Stimulated activated CD8-positive, alpha-beta memory T cell treated with anti-CD3 and anti-CD28 coated beads, Interleukin-4, amount 100 ng/mL, for 24 hours (primary cell): ENCODE measurements around the gene SMAD5.

ENCODE experiments used
- DNase-seq: peaks from one replicate; pipeline ENCODE4 v3.0.0-alpha.2; 2020; ENCODE audit warnings: low read depth

Gene SMAD5

DNA sequence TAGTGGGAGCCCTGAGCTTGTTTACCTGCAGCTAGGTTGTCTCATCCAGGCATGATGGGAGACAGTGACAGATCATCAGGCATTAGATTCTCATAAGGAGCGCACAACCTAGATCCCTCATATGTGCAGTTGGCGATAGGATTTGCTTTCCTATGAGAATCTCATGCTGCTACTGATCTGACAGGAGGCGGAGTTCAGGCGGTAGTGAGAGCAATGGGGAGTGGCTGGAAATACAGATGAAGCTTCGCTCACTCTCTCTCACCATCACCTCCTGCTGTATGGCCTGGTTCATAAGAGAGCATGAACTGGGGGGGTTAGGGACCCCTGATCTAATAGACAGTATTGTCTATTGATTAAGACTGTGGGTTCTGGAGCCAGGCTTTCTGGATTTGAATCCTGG, 24.9 kb downstream of the SMAD5 start:
- no peak for DNase-seq

DNA sequence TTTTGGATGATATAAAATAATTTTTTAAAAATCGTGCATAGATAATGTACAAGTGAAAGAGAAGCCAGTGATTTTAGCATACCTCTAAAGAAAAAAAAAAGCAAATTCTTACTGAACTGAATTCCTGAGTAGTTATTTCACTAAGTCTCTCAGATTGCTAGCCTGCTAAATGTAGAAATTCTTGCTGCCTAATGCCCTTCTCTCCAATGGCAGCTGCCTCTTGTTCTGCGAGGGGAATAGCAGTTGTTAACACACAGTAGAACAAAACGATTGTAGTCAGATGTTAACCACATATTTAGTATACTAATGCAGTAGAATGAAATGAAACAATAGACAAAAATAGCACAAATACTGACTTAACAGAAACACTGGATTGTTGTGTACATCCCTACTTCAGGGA, 26.8 kb downstream of the SMAD5 start:
- DNase-seq: no peak

DNA sequence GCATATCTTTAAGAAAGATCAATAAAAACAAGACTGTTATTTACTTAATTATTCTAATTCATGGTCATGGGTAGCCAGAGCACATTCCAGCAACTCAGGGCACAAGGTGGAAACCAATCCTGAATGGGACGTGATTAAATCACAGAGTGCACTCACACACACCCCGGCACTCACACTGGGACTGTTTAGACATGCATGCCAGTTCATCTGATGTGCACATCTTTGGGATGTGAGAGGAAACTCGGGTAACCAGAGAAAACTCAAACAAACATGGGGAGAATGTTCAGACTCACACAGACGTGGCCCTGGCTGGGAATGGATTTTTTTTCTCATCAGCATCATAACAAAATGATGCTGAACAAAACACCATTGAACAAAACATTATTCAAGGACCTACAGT, 29.4 kb downstream of the SMAD5 start:
- no peak for DNase-seq

DNA sequence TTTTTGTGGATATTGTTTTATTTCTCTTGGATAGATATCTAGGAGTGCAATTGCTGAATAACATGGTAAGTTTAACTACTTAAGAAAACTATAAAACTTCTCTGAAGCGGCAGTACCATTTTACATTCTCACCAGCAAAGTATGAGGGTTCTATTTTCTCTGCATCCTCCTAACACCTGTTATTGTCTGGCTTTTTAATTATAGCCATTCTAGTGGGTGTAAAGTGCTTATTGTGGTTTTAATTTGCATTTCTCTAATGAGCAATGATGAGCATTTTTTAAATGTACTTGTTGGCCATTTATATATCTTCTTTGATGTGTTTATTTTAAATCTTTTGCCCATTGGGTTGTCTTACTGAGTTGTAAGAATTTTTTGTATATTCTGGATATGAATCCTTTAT, 31.6 kb downstream of the SMAD5 start:
- DNase-seq: no peak

DNA sequence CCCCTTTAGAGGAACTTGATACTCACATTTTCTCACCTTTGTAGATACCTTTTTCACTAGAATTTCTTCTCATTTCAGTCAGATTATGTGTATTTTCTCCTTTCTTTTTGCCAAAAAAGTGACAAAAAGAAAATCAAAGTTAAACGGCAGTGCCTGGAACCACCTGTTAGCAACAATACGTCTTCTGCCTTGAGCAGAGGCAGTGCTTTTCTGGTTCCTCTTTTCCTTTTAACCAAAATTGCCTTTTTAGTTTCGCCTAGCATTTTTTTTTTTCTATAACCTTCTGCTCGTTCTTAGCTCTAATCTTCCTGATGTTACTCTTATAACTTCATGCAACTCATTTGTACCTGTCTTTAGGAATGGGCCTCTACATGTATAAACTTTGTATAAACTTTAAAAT, 34.3 kb downstream of the SMAD5 start:
- DNase-seq: no peak

DNA sequence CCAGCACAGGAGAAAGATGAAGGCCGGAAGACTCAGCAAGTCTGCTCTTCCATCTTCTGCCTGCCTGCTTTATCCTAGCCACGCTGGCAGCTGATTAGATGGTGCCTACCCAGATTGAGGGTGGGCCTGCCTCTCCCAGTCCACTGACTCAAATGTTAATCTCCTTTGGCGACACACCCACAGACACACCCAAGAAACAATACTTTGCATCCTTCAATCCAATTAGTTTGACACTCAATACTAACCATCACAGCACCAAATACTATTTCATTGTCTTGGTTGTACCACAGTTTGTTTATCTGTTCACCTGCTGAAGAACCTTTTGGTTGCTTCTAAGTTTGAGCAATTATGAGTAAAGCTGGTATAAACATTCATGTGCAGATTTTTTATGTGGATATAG, 36.6 kb downstream of the SMAD5 start:
- no peak for DNase-seq

DNA sequence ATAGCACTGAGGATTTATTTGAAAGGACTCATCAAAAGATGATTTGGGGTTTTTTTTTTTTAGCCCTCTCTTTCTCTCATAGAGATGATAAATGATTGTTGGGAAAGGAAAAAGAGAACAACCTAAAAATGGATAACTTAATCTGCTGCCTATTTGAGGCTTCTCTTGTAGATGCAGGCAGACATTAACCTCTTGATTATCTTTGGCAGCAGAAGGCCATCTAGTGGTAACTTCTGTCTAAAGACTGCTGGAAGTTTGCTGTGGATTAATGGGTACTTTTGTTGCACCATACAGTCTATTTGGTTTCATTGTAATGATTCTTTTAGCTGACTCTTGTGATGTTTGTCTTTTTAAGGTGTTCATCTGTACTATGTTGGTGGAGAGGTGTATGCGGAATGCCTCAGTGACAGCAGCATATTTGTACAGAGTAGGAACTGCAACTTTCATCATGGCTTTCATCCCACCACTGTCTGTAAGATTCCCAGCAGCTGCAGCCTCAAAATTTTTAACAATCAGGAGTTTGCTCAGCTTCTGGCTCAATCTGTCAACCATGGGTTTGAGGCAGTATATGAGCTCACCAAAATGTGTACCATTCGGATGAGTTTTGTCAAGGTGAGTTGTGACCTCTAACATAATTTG, 41.5 kb downstream of the SMAD5 start:
- no peak for DNase-seq

DNA sequence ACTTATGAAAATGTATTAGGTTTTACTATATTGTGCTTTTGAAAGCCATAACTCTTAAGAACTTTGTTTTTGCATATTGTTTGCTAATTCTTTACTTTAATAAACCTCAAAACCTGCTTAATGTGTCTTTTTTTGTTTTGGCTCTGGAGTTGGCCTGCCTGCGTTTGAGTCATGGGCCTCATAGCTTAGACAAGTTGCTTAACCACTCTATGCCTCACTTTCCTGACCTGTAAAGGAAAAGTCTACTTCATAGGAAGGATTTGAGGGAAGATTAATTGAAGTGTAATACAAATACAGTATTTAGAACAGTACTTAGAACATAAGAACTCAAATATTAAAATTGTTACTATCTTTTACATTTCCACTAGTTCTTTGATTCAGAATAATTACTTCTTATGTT, 50.0 kb downstream of the SMAD5 start:
- no peak for DNase-seq

DNA sequence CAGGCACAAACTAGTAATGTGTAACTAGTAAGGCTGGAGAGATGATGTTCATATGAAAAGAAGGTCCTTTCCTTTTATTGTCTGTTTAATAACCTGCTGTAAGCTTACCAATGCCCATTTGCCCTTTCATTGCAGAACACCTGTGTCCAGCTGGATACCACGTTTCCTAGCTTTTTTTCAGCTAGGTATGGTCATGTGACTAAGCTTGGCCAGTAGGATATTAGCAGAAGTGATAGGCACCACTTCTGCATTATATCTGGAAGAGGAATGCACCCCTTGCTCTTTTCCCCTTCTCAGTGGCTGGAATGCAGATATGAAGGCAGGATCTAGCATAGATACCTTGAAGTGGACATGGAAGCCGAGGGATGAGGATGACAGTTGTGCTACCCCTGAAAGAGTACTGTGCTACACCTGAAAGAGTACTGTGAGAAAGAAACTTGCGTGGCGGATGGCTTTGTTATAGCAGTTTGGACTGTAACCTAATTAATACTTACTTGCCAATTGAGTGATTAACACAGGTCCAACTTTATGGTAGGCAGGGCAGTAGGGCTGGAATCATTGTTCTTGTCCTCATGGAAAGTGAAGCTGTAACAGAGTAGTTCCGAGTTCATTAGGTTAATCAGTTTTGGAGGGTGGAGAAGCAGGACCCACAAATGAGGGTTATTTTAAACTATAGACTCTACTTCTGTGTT, 53.5 kb downstream of the SMAD5 start:
- DNase-seq: no peak

DNA sequence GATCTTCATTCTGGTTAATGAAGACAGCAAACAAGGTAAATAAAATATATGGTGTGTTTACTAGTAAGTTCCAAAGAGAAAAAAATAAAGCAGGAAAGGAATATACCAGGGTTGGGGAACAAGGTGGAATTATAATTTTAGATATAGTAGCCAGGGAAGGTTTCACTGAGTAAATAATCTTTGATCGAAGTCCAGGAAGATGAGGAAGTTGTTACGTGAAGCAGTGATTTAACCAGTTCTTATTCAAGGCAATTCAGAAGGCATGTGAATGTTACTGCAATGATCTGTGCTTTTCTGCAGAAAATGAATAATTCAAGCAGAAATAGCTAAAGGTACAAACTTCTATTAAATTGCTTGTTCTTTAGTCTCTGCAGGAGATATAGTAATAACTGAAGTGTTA, 54.2 kb downstream of the SMAD5 start:
- DNase-seq: no peak

DNA sequence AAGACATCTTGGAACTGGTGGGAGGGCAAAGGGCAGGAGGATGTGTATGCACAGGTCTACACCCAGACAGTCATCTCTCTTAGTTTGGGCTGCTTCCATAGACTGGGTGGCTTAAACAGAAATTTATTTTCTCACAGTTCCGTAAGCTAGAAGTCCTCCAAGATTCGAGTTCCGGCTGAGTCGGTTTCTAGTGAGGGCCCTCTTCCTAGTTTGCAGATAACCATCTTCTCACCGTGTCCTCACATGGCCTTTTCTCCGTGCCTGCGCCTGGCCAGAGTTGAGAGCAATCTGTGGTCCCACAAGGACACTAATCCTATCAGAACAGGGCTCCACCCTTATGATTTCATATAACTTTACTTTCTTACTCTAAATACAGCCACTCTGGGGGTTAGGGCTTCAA, 56.2 kb downstream of the SMAD5 start:
- no peak for DNase-seq

DNA sequence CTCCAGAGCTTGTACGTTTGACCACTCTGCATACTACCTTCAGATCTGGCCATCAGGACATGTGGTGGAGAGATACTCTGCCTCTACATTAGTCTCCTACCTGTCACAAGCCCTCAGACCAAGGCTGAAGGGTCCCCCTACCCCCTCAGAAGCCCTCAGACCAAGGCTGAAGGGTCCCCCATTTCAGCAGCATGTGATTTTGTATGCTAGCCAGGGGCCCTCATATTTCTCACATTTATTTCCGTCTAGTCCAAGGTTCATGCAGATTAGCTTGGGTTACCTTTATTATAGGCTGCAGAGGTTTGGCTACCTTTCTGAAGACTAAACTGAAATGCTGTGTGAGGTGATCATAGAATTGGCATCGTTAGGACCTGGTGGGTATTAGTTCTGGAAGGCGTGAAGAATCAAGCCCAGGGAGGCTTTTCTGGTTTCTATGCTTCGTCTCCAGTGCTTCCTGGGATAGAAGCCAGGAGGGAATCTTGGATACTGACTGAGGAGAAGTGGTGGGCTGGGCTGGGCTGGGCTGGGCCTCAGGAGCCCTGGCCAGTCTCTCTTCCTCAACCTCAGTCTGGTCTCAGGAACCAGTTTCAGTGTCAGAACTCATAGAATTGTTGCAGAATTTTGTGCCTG, 57.6 kb downstream of the SMAD5 start:
- DNase-seq: no peak

DNA sequence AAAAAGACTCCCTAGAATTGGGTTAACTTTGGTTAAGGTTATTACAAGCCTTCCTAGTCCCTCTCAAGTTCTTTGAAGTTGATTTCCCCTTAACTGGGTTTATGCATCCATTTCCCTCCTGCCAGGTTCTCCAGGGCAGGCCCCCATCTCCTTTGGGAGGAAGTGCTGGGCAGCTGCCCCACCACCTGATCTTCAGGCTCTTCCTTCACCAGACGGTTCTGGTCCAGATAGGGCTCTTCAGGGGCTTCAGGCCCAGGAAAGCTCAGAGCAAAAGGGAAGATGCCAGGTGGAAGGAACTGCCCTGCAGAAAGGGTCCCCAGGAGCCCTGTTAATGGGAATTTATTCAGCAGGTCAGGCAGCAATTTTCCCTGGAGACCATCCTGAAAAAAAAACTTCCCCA, 58.3 kb downstream of the SMAD5 start:
- DNase-seq: no peak

DNA sequence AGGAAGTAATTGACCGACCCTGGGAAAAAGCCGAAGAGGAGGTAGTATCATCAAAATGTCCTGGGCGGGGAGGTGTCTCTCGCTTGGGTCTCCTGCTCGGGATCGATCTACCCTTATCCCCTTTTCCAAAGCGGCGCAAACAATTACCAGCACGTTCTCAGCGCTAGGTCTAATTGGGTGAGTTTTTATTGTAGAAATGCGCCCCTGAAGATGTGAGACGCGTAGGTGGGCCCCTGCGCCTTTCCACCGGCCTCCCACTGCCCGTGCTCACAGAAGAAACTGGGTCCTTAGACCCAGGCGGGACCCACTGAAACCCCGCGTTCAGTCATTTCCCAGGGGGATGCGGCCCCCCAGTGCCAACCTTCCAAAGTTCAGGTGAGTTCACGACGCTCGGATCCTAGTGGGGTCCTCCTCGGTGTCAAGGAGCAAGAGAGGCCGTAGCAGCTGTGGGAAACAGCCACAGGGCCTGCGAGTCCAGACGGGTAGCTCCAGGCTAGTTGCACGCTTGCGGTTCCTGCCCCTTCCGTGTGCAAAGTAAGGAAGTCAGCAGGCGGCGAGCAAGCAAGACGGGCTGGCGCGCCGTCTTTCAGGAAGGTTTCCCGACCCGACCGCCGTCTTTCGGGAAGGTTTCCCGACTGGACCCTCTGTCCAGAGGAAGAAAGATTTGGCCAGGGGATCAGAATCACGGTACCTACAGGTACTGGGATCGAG, 58.8 kb downstream of the SMAD5 start:
- no peak for DNase-seq

DNA sequence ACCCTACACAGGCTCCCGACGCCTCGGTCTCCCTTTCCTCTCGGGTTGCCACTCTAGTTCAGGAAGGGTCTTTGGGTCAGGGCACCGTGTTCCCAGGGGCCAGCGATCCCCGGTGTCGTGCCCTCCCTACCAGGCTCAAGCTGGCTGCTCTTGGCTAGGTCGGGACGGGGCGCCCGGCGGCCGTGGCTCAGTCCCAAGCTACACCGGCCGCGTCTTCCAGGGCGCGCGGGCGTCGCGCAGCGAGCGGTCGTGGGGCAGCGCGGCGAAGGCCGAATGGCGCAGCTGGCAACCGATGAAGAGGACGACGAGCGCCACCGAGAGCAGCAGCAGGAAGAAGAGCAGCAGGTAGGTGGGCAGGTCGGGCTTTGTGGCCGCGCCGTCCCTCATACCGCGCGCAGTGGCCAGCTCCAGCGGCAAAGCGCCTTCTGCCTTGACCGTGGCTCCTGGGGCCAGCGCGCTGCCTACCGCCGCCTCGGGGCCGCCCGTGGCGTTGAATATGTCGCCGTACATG, 59.4 kb downstream of the SMAD5 start:
- DNase-seq: no peak

DNA sequence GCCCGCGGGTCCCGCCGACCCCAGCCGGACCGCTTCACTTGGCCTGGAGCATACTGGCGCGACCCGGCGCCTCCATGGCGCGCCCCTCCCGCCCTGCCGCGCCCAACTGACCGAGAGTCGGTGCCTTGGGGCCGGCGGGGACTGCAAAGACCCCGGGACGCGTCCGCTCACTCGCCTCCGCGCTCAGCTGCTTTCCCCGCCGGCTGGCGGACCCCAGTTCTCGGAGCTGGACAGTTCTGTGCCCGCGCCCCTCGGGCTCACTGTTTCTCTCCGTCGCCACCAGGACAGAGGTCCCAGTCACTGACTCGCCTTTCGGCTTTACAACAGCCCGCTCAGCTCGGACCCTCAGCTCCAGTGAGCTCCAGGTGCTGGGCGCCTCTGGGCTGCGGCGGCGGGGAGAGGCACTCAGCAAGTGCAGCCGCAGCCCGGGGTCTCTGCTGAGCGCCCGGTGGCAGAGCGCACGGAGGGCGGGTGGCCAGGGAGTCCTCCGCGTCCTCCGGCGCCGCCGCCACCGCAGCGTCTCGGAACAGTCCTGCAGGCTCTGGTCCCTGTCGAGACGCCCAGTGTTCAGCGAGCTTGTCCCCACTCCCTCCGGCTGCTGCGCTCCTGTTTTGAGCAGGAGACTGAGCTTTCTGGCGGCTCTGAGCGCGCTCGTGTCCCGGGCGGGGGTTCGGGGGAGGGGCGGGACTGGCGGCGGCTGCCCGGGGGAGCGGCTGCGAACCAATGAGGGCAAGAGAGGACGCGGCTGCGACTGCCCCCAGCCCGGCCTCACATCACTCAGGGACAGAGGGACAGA, 60.1 kb downstream of the SMAD5 start, which contains the start of gene SMIM32:
Gene SMIM32 (minus strand): TSS at position 637 of the 796 bp plus-strand sequence. CDS start 638 bp downstream, outside the sequence.
- no peak for DNase-seq

DNA sequence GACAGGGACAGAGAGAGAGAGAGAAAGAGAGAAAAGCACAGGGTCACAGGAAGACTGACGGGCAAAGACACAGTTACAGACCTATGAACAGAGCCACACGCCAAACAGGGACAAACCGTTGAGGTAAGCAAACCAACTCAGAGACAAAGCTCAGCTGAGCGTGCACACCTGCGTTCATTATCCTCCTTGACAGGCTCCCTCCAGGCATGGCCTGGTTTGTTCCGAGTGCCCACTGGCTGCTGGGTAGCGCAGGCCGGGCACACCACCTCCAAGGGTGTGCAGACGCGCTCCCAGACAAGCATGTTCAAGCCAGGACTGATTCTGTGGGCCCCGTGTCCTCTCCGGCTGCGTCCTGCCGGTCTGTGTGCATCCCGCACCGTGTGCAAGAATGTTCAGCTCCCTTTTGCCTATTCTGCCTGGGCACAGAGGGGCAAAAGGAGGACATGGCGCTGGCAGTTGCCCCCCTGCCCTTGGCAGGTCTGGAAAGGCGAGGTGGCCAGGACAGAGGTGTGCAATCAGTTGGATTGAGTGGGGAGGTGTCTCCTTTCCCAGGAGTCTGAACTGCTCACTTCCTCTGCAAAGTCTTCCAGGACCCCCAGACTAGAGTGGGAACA, 60.8 kb downstream of the SMAD5 start:
- no peak for DNase-seq

DNA sequence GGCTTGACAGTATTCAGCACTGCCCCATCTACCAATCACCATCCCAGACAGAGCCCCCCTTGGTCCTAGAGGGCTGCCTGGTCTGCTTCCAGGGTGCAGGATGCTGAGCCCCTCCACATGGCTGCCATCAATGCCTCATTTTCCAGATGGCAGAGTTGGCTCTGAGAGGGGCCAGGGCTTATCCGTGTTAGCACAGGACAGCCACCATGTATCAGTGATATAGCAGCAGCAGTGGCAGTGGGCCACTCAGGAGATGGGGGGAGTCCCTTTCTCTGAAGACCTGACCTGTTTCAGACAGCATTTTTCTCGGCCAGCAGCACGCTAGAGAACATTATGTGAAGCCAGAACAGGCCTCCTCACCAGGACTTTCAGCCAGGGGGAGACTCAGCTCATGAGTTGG, 61.9 kb downstream of the SMAD5 start:
- no peak for DNase-seq

DNA sequence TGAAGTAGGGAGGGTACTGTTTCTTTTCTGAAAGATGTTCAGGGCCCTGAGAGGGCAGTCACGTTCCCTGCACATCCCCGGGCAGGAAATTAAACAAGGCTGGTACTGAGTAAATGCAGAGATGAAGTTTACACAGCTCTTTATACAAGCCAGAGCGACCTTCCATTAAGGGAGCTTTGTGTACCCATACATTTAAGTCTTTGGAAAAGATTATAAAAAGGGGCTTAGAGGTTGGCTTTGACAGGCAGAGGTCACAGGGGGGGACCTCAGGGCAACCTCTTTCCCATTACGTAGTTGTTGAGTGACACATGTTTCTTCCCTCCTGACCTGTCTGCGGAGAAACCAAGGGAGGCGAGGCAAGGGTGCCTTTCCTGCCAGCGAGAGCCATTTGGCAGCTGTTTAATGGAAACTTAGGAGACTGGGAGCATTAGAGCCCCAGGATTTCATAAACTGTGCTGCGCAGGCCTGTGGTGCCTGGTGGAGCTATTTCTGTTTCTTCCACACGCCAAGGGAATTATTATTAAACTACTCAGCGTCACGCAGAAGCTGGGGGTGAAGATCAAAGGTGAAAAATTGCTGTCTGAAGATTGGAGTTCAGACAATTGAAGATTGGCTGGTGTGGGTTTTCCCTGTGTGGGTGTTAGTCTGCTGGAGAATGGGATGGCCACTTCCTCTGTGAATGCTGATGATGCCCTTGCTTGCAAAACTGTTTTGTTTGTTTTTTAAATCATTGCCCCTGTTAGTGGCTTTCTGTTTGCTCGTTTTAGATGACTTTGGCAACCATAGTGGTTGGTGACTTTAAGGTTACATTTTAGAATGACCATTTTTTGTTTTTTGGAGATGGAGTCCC, 63.6 kb downstream of the SMAD5 start:
- DNase-seq: no peak

DNA sequence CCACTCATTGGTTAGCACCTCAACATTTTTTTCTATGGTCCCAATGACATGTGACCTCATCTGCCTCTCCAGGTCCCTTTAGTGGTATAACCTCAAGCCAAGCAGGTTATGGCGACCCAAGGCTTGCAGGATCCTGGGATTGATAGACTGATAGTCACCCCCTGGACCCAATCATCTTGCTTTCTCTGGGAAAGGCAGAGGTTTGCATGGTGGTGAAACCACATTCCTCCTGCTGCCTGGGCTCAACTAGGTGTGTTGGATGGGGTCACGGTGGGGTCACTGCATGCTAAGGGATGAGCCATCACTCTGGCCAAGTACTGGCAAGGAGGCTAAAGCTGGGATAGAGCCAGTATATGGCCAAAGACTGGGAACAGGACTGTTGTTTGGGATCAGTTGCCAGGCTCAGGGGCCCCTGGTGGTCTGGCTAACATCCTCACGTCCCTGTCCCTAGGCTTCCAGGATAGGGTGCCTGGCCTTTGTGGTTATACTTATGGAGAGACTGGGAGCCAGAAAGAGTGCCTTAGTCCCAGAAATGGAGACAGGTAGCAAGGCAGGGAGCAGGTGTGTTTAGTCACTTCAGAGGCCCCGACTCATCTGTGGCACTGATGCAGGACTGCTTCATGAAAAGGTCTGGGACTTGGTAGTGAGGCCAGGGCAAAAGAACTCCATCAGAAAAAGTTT, 65.0 kb downstream of the SMAD5 start:
- no peak for DNase-seq
